Amniotic stem cell (primary cell): ENCODE results near the gene DGUOK.

ENCODE experiments used
- DNase-seq: peaks from one replicate; lab custom pipeline; 2025; lab: John Stamatoyannopoulos, UW

DGUOK gene

GRCh38 chr2:73979686-73980085 lies 53.0 kb downstream of the DGUOK start:
- DNase-seq = peak; percentile 69

- no peak for DNase-seq
These were observed 53.9 kb downstream of the DGUOK start for GRCh38 chr2:73980566-73980965.

DNA sequence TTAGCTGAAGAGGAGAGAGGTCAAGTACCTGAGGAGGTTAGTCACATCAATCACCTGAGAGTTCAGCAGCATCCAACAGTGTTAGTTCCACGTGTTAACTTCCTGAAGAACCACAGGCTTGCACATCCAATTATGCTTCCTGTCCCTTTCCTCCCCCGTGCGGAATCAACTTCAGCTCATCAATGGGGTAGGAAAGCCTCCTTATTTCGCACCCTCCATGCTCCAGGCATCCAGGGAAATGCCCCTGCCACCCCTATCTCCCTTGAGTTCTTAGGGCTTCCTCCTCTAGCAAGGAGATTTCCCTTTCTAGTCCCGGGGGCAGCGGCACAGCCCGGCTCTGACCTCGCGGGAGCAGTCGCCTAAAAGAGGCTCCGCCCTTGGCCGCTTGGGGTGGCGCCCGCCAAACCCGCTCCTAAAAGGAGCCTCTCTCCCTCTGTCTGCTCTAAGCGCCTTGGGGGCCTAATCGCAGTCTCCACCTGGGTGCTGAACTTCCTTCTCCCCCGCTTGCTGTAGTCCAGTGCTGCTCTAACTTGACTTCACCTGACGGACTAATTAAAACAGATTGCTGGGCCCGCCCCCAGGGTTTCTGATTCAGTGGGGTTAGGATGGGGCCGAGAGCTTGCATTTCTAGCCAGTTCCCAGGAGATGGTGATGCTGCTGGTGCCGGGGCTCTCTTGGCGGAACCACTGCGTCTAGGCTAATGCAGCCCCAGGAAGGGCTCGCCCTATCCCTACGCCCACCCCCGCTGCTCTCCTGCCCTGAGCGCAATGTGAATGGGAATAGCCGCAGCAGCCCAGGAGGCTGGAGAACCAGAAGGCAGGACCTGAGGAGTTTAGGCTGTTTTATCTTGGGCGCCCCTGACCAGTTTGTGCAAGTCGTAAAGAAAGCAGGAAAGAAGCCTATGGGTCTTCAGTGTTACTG lies 54.7 kb downstream of the DGUOK start:
- DNase-seq = no peak

DNA sequence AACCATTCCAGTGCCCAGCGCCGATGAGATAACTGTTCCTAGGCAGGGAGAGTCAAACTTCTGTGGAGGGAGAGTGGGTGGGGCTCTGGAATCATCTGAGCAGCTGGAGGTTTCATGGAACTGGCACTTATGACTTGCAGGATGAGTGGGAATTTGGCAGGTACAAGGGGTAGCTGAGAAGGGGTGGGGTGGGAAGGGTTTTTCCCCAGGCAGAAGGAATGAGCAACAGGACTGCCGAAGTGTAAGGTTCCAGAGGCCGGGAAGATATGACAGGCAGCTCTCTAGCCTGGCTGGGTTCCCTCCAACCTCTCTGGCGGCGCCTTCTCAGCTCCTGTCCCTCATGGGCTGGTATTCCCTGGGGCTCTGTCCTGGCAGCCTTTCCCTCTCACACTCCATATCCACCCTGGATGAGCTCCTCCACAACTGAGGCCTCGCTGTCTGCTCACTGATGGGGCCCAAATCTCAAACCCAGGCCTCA lies 55.5 kb downstream of the DGUOK start:
- no peak for DNase-seq

- DNase-seq = no peak
These were observed 56.9 kb downstream of the DGUOK start for GRCh38 chr2:73983322-73984202.

- DNase-seq = no peak
These were observed 57.7 kb downstream of the DGUOK start, which contains the start of gene TET3 for GRCh38 chr2:73984203-73984921. TSS of gene TET3 (plus strand) at chr2:73984910. CDS start at chr2:73986404, 1,494 bp downstream.

DNA sequence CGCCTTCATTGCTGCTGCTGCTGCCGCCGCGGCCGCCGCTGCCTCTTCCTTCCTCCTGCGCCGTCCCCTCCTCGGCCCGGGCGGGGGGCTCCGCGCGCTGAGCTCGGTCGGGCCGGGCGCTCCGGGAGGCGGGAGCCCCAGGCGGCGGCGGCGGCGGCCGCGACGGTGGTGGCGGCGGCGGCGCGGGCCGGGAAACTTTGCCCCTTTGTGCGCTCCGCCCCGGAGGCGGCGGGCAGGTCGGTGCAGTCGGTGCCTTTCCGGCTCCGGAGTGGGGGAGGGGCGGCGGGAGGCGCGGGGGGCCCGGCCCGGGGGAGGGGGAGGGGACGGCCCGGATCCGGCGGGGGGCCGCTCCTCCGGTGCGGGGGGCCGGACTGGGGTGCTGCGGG lies 58.2 kb downstream of the DGUOK start:
- no peak for DNase-seq

- DNase-seq = no peak
These were observed 58.8 kb downstream of the DGUOK start for GRCh38 chr2:73985308-73986084.

DNA sequence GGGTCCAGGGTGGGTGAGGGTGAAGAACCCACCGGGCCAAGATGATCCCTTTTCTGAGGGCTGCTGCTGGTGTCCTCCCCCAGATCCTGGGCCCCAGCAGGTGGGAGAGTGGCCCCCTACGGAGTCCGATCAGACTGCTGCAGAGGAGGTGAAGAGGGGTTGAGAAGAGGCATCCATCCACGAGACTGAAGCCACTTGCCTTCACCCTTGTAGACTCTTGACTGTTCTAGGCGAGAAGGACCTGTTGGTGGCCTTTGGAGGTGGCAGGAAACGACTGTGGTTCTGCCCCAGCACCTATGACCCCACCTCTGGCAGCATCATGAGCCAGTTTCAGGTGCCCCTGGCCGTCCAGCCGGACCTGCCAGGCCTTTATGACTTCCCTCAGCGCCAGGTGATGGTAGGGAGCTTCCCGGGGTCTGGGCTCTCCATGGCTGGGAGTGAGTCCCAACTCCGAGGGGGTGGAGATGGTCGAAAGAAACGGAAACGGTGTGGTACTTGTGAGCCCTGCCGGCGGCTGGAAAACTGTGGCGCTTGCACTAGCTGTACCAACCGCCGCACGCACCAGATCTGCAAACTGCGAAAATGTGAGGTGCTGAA lies 59.5 kb downstream of the DGUOK start:
- DNase-seq = no peak

GRCh38 chr2:73987109-73987947 lies 60.6 kb downstream of the DGUOK start:
- no peak for DNase-seq

DNA sequence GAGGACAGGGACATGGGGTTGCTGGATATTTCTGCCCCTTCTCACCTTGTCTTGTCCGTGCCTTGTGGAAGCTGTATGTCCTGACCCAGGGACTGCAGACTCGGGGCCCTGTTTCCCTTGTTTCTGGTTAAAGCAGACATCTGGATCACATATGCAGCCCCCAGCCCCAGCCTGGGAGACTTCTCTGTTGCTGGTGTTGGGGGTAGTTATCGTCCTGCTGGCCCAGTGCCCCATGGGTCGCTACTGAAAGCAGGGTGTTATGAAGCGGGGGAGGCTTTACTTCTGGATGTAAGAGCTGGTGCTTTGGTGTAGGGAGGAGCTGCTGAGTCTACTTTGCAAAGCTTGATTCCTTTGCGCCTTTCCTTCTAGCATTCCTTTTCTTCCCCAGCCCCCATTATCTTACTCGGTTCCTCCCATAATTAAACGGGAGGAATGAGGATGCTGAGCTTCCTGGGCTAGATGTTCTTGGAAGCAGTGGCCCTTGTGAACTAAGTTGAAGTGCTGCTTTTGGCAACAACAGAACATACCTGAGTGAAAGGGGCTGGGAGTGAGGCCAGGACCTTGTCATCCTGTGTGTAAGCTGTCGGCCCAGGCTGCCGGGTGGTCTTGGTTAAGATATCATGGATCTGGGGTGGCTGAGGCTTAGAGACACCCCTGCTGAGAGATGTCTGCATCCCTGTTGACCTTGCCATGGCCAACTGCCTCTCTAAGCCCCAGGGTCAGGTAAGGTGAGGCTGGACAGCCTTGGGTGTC lies 61.4 kb downstream of the DGUOK start:
- DNase-seq = no peak

DNA sequence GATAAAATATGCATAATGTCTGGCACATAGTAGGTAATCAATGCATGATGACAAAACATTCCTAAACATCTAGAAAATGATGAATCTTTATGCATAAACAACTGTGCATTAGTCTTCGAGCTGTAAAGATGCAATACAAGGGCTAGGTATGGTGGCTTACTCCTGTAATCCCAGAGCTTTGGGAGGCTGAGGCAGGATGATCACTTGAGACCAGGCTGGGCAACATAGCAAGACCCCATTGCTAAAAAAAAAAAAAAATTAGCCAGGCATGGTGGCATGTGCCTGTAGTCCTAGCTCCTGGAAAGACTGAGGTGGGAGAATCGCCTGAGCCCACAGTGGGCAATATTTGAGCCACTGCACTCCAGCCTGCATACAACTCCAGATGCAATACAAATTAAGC lies 63.3 kb downstream of the DGUOK start:
- DNase-seq = no peak

GRCh38 chr2:73990531-73990930 lies 63.9 kb downstream of the DGUOK start:
- DNase-seq = no peak

GRCh38 chr2:73992036-73992435 lies 65.4 kb downstream of the DGUOK start:
- no peak for DNase-seq

DNA sequence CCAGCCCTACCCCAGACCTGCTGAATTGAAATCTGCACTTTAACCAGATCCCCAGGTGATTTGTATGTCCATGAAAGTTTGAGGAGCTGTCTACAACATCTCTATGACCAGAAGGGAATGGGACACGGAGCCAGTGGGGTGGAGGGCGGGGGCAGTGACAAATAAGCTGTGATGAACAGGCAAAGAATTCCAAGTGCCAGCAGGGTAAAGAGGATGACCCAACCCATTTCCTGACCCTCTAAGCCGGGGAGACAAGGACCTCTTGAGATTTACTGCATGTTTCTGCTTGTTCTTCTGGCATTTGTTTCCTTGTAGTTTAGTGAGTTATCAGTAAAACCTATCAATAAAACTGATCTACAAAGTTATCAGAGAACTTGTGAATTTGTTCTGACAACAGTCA lies 66.7 kb downstream of the DGUOK start:
- no peak for DNase-seq

DNA sequence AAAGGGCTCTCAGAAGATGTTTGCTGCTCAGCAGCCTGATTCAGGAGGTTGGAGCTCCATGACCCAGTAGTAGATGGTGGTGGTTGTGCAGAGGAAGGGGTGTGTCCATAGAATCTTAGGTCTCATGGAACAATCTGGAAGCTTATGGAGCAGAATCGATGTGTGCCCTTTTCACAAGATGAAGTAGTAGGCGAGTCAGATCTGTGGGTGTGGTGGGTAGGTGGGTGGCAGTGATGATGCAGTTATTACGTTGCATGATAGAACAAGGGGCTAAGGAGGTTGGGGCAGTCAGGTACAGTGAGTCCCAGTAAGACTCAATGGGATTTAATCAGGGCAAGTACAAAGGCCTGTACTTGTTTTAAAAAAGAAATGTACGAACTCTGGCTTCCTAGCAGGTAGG lies 67.1 kb downstream of the DGUOK start:
- DNase-seq = no peak

GRCh38 chr2:73994178-73994831 lies 67.6 kb downstream of the DGUOK start:
- no peak for DNase-seq

DNA sequence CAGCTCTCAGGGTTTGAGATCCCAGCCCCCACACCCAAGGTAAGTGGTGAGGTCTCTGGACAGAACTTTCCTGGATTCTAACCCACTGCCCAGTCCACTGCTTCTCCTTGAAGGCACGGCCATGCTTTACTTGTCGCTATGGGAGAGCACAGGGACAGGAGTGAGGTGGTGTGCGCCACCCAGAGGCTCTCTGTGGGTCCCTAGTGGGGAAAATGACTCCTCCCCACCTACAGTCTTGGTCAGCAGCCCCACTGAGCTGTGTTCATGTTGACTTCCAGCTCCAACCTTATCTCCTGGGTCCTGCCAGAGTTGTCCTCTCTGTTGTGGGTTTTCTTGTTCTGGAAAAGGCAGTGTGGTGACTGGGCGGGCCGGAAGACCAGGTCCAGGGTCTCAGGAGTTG lies 69.1 kb downstream of the DGUOK start:
- DNase-seq = no peak

DNA sequence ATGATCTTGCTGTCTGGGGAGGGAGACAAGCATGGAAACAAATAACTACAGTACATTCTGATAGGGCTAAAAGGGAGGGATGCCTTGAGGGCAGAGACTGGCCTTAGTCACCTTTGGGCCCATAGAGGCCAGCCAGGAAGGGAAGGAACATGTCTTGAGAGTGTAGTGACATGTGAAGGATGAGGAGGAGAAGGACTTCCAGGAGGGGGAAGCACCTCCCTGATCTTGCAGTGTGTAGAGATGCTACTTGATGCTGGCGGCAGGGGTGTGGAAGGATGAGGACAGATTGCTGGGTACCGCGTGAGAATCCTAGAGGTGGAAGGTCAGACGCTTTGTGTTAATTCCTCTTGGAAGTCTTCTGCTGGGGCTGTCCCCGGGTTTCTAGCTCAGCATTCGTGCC lies 71.1 kb downstream of the DGUOK start:
- DNase-seq = no peak
